ENCODE results near the gene TEF.

Gene TEF

GRCh38 chr22:41446639-41447434, 65.1 kb downstream of the TEF start, which contains the start of gene TOB2:
Gene TOB2, minus strand, starts transcription at chr22:41446801. Its CDS starts 9,456 bp downstream, at chr22:41437345.
- no peaks in the 10 kb centered on the region for H3K27me3 ChIP-seq (replicated peaks; ENCODE audit: control insufficient read depth, insufficient read depth, low read length, poor library complexity, severe bottlenecking)
- H3K4me3 ChIP-seq (ENCODE audit: insufficient read depth, low read depth, low read length, poor library complexity, severe bottlenecking), result peak within 1 kb of the TSS; percentile 89
- H3K4me1 ChIP-seq (ENCODE audit: control insufficient read depth, insufficient read depth, low read length, poor library complexity, severe bottlenecking), result peaks cover 13% of the 10 kb centered on the region
- H3K9me3 ChIP-seq (ENCODE audit: control insufficient read depth, low read length), result no peaks in the 10 kb centered on the region
- no peaks in the 10 kb centered on the region for H3K36me3 ChIP-seq (ENCODE audit: control insufficient read depth, insufficient read depth, low read length)
- H3K27ac ChIP-seq (ENCODE audit: insufficient read depth, low read length, poor library complexity, severe bottlenecking), result peak within 1 kb of the TSS; percentile 95
- peak; percentile 89 to 90 (median 90) for DNase-seq

- H3K27ac ChIP-seq (ENCODE audit: insufficient read depth, low read length, poor library complexity, severe bottlenecking), result peak overlapping the region; percentile 95
- DNase-seq, result peak; percentile 43 to 64 (median 53)
- H3K4me1 ChIP-seq (ENCODE audit: control insufficient read depth, insufficient read depth, low read length, poor library complexity, severe bottlenecking), result peaks cover 13% of the 10 kb centered on the region
Measured at GRCh38 chr22:41447435-41448188, 65.9 kb downstream of the TEF start.

GRCh38 chr22:41448189-41448808, 66.6 kb downstream of the TEF start:
- Histone ChIP-seq H3K9me3 (ENCODE audit: control insufficient read depth, low read length) (no peaks in the 10 kb centered on the region), H3K4me1 (ENCODE audit: control insufficient read depth, insufficient read depth, low read length, poor library complexity, severe bottlenecking) (peaks cover 13% of the 10 kb centered on the region), H3K4me3 (ENCODE audit: insufficient read depth, low read depth, low read length, poor library complexity, severe bottlenecking) (peak overlapping the region; percentile 89), H3K27me3 (replicated peaks; ENCODE audit: control insufficient read depth, insufficient read depth, low read length, poor library complexity, severe bottlenecking) (no peaks in the 10 kb centered on the region), H3K36me3 (ENCODE audit: control insufficient read depth, insufficient read depth, low read length) (no peaks in the 10 kb centered on the region), H3K27ac (ENCODE audit: insufficient read depth, low read length, poor library complexity, severe bottlenecking) (peak overlapping the region; percentile 95)
- DNase-seq, result peak; percentile 84 to 89 (median 85)

More at GRCh38 chr22:41447435-41448188, 65.9 kb downstream of the TEF start:
- H3K9me3 ChIP-seq (ENCODE audit: control insufficient read depth, low read length), result no peaks in the 10 kb centered on the region
- no peaks in the 10 kb centered on the region for H3K36me3 ChIP-seq (ENCODE audit: control insufficient read depth, insufficient read depth, low read length)
- H3K27me3 ChIP-seq (replicated peaks; ENCODE audit: control insufficient read depth, insufficient read depth, low read length, poor library complexity, severe bottlenecking), result no peaks in the 10 kb centered on the region
- peak overlapping the region; percentile 89 for H3K4me3 ChIP-seq (ENCODE audit: insufficient read depth, low read depth, low read length, poor library complexity, severe bottlenecking)

All from effector memory CD4-positive, alpha-beta T cell (primary cell).